ENCODE results near the gene ZFYVE21.

DNA sequence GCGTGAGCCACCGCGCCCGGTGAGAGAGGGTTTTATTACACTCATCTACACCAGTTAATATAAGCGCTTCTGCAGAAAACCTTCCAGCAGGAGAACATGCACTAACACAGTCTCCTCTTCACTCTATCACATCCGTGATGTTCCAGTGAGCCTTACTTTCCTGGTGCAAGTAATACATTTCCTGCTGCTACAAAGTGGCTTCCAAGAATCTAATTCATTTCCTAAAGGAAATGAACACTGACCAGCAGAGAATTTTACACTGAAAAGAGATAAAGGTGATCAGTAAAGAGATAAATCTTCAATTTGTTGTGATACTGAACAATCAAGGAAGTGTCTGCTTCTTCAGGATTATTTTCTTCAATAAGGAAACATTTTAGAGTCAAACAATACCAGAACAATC is 39.5 kb downstream of the ZFYVE21 start:
- TF ChIP-seq, protein P1, sequence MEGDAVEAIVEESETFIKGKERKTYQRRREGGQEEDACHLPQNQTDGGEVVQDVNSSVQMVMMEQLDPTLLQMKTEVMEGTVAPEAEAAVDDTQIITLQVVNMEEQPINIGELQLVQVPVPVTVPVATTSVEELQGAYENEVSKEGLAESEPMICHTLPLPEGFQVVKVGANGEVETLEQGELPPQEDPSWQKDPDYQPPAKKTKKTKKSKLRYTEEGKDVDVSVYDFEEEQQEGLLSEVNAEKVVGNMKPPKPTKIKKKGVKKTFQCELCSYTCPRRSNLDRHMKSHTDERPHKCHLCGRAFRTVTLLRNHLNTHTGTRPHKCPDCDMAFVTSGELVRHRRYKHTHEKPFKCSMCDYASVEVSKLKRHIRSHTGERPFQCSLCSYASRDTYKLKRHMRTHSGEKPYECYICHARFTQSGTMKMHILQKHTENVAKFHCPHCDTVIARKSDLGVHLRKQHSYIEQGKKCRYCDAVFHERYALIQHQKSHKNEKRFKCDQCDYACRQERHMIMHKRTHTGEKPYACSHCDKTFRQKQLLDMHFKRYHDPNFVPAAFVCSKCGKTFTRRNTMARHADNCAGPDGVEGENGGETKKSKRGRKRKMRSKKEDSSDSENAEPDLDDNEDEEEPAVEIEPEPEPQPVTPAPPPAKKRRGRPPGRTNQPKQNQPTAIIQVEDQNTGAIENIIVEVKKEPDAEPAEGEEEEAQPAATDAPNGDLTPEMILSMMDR (conservative IDR thresholded peaks at IDR 0.05): no peak
- TF ChIP-seq EZH2 (IDR thresholded peaks at IDR 0.05; ENCODE audit: low read depth): no peak
